GM23338 (cell line): ENCODE measurements around the gene ATP10D. TPM values are rescaled to one million over a fixed set of nuclear protein-coding genes. Genes with fewer than 3 reads are reported as not detected.

Experiments used
- ATAC-seq: fragments of 200-7000 bp; cut with Tn5 transposase; 3 replicates; pipeline ENCODE4 v1.9.1; 2020
- DNase-seq: peaks from one replicate; pipeline ENCODE4 v3.0.0-alpha.2; 2015; ENCODE audit warnings: low spot score
- H2AFZ ChIP-seq: fragments of 200-600 bp; sonication (generic); 2 replicates; pipeline ENCODE4 v1.8.0; 2016; ENCODE audit warnings: antibody characterized with exemption, mild to moderate bottlenecking, moderate library complexity
- H3F3A ChIP-seq: fragments of 200-600 bp; sonication (generic); replicated peaks from 2 replicates; pipeline ENCODE4 v1.8.0; 2017; ENCODE audit warnings: antibody characterized with exemption, mixed run types, low read depth
- H3K27ac ChIP-seq: fragments of 200-600 bp; sonication (generic); 2 replicates; pipeline ENCODE4 v1.6.1; 2016; ENCODE audit warnings: low read depth
- H3K27me3 ChIP-seq: fragments of 200-600 bp; sonication (generic); 2 replicates; pipeline ENCODE4 v1.8.0; 2016; ENCODE audit warnings: mild to moderate bottlenecking, mixed run types, moderate library complexity; ENCODE audit not compliant: insufficient read depth
- H3K36me3 ChIP-seq: fragments of 200-600 bp; sonication (generic); 2 replicates; pipeline ENCODE4 v1.8.0; 2016; ENCODE audit warnings: mild to moderate bottlenecking; ENCODE audit not compliant: insufficient read depth
- H3K4me1 ChIP-seq: fragments of 200-600 bp; sonication (generic); 2 replicates; pipeline ENCODE4 v1.8.0; 2016; ENCODE audit warnings: mild to moderate bottlenecking, moderate library complexity; ENCODE audit not compliant: insufficient read depth
- H3K4me2 ChIP-seq: fragments of 200-600 bp; sonication (generic); 2 replicates; pipeline ENCODE4 v1.7.1; 2017; ENCODE audit warnings: mixed run types
- H3K4me3 ChIP-seq: fragments of 200-600 bp; sonication (generic); 2 replicates; pipeline ENCODE4 v1.6.1; 2016; ENCODE audit warnings: mixed run types
- H3K79me2 ChIP-seq: fragments of 200-600 bp; sonication (generic); replicated peaks from 2 replicates; pipeline ENCODE4 v1.8.0; 2017; ENCODE audit warnings: mild to moderate bottlenecking; ENCODE audit not compliant: insufficient read depth
- H3K9me2 ChIP-seq: fragments of 200-600 bp; sonication (generic); 2 replicates; pipeline ENCODE4 v1.8.0; 2017; ENCODE audit not compliant: insufficient read depth
- H4K20me1 ChIP-seq: fragments of 200-600 bp; sonication (generic); replicated peaks from 2 replicates; pipeline ENCODE4 v1.8.0; 2017; ENCODE audit warnings: mild to moderate bottlenecking; ENCODE audit not compliant: insufficient read depth
- H3K27ac Mint-ChIP-seq: 2 replicates; pipeline ENCODE4 v1.8.0; 2020; ENCODE audit warnings: inconsistent platforms, mild to moderate bottlenecking, moderate library complexity, mixed read lengths
- H3K27me3 Mint-ChIP-seq: 3 replicates; pipeline ENCODE4 v1.8.0; 2022; ENCODE audit warnings: low read depth, mild to moderate bottlenecking, moderate library complexity, mixed read lengths, inconsistent platforms; ENCODE audit not compliant: insufficient read depth, poor library complexity
- H3K36me3 Mint-ChIP-seq: 3 replicates; pipeline ENCODE4 v1.8.0; 2021; ENCODE audit warnings: low read depth, mild to moderate bottlenecking, inconsistent platforms, moderate library complexity, mixed read lengths
- H3K4me1 Mint-ChIP-seq: 3 replicates; pipeline ENCODE4 v1.8.0; 2020; ENCODE audit warnings: mild to moderate bottlenecking, inconsistent platforms, mixed read lengths
- H3K4me3 Mint-ChIP-seq: 3 replicates; pipeline ENCODE4 v1.8.0; 2021; ENCODE audit warnings: moderate library complexity, mild to moderate bottlenecking, inconsistent platforms, mixed read lengths
- H3K9me3 Mint-ChIP-seq: 3 replicates; pipeline ENCODE4 v1.8.0; 2020; ENCODE audit warnings: moderate library complexity, mild to moderate bottlenecking, inconsistent platforms, mixed read lengths
- CREB1 ChIP-seq: fragments of 250-450 bp; sonication (Bioruptor Pico); IDR thresholded peaks from 2 replicates; pipeline ENCODE4 v1.5.0; 2020; ENCODE audit warnings: low read depth, mild to moderate bottlenecking, moderate library complexity
- CTCF ChIP-seq, 2 experiments: fragments of 200-600 bp in 1 of 2; sonication (generic) in 1 of 2; conservative IDR thresholded peaks; 2 replicates each; pipeline versions ENCODE4 v1.5.1 to v1.6.1; 2016 to 2017; ENCODE audit warnings: antibody characterized with exemption in 2 of 2, low read depth in 2 of 2, mild to moderate bottlenecking in 2 of 2, moderate library complexity in 1 of 2
- EZH2 ChIP-seq: fragments of 200-600 bp; sonication (generic); IDR thresholded peaks from one replicate; pipeline ENCODE4 v1.8.0; 2017; ENCODE audit warnings: antibody characterized with exemption, mild to moderate bottlenecking, low read depth; ENCODE audit not compliant: unreplicated experiment
- EZH2phosphoT487 ChIP-seq: fragments of 200-600 bp; sonication (generic); IDR thresholded peaks from one replicate; pipeline ENCODE4 v1.8.1; 2018; ENCODE audit warnings: antibody characterized with exemption; ENCODE audit not compliant: unreplicated experiment
- JUNB ChIP-seq: IDR thresholded peaks from one replicate; pipeline ENCODE4 v1.6.1; 2016; ENCODE audit warnings: antibody characterized with exemption; ENCODE audit not compliant: unreplicated experiment
- NANOG ChIP-seq: IDR thresholded peaks from 2 replicates; pipeline ENCODE4 v1.6.1; 2016; ENCODE audit warnings: antibody characterized with exemption, borderline replicate concordance
- POLR2AphosphoS5 ChIP-seq: IDR thresholded peaks from 2 replicates; pipeline ENCODE4 v1.6.1; 2016; ENCODE audit warnings: antibody characterized with exemption, low read depth
- STAT1 ChIP-seq: IDR thresholded peaks from one replicate; pipeline ENCODE4 v1.6.1; 2016; ENCODE audit warnings: antibody characterized with exemption; ENCODE audit not compliant: unreplicated experiment
- ZNF114 ChIP-seq: fragments of 250-450 bp; sonication (Bioruptor Pico); IDR thresholded peaks from 2 replicates; pipeline ENCODE4 v1.5.0; 2020; ENCODE audit warnings: mild to moderate bottlenecking, moderate library complexity
- ZNF331 ChIP-seq: fragments of 250-450 bp; sonication (Bioruptor Pico); IDR thresholded peaks from 2 replicates; pipeline ENCODE4 v1.5.0; 2020; ENCODE audit warnings: low read depth, mild to moderate bottlenecking, moderate library complexity
- polyA plus RNA-seq: library from polyadenylated mRNA; unstranded; fragments of >200 nt; fragmentation: Nextera tagmentation; extraction: Ambion mirVana; gene quantifications from 2 replicates; pipeline ENCODE4 v1.2.1, GENCODE V29; 2016
- total RNA-seq: library from RNA; depleted of rRNA; stranded (reverse); fragments of >200 nt; shearing (Covaris generic); gene quantifications from 2 replicates; pipeline ENCODE4 v1.2.3, GENCODE V29; 2014
- TF ChIP-seq, protein P1 (sequence below): IDR thresholded peaks from one replicate; pipeline ENCODE4 v1.6.1; 2018; ENCODE audit warnings: antibody characterized with exemption; ENCODE audit not compliant: unreplicated experiment
- TF ChIP-seq, protein P2 (sequence below): IDR thresholded peaks from 2 replicates; pipeline ENCODE4 v1.6.1; 2016; ENCODE audit warnings: antibody characterized with exemption

Gene ATP10D
- total and polyA plus RNA-seq, 2 experiments from 2014 or later, result 4.5 to 4.7 TPM

DNA sequence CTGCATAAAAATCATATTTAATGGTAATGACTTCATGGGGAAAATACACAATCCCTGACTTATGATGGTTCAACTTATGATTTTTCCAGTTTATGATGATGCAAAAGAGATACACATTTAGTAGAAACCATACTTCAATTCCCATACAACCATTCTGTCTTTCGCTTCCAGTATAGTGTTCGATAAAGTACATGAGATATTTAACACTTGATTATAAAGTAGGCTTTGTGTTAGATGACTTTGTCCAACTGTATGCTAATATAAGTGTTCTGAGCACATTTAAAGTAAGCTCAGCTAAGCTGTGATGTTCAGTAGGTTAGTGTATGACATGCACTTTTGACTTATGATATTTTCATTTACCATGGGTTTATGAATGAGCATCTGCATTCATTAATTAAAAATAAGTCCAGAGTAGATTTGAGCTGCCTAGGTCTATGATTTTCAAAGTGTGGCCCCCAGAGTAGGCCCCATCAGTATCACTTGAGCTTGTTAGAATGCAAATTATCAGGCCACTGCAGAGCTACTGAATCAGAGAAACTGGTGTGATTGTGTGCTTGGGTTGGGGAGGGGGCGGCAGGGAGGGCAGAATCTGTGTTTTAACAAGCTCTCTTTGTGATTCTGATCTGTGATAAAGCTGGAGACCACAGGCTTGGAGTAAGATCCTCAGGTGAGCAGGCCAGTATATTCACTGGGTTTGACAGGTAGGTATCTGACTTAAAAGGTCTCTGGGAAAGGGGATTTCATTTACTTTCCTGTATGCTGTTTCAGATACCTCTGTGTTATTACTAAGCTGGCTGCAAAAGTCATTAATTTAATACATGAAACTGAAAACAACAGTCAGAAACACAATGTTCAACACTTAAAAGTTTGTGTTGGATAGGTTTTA lies 8.4 kb downstream of the ATP10D start (continued):
- TF ChIP-seq, protein P1, sequence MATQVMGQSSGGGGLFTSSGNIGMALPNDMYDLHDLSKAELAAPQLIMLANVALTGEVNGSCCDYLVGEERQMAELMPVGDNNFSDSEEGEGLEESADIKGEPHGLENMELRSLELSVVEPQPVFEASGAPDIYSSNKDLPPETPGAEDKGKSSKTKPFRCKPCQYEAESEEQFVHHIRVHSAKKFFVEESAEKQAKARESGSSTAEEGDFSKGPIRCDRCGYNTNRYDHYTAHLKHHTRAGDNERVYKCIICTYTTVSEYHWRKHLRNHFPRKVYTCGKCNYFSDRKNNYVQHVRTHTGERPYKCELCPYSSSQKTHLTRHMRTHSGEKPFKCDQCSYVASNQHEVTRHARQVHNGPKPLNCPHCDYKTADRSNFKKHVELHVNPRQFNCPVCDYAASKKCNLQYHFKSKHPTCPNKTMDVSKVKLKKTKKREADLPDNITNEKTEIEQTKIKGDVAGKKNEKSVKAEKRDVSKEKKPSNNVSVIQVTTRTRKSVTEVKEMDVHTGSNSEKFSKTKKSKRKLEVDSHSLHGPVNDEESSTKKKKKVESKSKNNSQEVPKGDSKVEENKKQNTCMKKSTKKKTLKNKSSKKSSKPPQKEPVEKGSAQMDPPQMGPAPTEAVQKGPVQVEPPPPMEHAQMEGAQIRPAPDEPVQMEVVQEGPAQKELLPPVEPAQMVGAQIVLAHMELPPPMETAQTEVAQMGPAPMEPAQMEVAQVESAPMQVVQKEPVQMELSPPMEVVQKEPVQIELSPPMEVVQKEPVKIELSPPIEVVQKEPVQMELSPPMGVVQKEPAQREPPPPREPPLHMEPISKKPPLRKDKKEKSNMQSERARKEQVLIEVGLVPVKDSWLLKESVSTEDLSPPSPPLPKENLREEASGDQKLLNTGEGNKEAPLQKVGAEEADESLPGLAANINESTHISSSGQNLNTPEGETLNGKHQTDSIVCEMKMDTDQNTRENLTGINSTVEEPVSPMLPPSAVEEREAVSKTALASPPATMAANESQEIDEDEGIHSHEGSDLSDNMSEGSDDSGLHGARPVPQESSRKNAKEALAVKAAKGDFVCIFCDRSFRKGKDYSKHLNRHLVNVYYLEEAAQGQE, result no peak
- TF ChIP-seq NANOG, result no peak
- no peak for TF ChIP-seq EZH2phosphoT487
- TF ChIP-seq POLR2AphosphoS5, result no peak
- no peak for TF ChIP-seq EZH2
- TF ChIP-seq, protein P2, sequence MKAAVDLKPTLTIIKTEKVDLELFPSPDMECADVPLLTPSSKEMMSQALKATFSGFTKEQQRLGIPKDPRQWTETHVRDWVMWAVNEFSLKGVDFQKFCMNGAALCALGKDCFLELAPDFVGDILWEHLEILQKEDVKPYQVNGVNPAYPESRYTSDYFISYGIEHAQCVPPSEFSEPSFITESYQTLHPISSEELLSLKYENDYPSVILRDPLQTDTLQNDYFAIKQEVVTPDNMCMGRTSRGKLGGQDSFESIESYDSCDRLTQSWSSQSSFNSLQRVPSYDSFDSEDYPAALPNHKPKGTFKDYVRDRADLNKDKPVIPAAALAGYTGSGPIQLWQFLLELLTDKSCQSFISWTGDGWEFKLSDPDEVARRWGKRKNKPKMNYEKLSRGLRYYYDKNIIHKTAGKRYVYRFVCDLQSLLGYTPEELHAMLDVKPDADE, result no peak
- no peak for TF ChIP-seq JUNB
- no peak for TF ChIP-seq CREB1
- TF ChIP-seq CTCF (conservative IDR thresholded peaks at IDR 0.05; ENCODE audit: low read depth in 2 of 2), result no peak
- TF ChIP-seq ZNF114 (CRISPR knock-in tag), result no peak
- no peak for TF ChIP-seq ZNF331

- no peaks in the 10 kb centered on the region for H3K79me2 ChIP-seq
- H4K20me1 ChIP-seq, result no peaks in the 10 kb centered on the region
- no peak overlapping the region for H3K4me3 Mint-ChIP-seq
- no peak overlapping the region for H3K4me2 ChIP-seq
- H3K9me3 Mint-ChIP-seq, result no peaks in the 10 kb centered on the region
- no peak overlapping the region for H3K27ac Mint-ChIP-seq
- H3K4me3 ChIP-seq, result no peak overlapping the region
- no peaks in the 10 kb centered on the region for H3K27me3 ChIP-seq
- H2AFZ ChIP-seq, result no peak overlapping the region
- no peaks in the 10 kb centered on the region for H3K4me1 ChIP-seq
- no peaks in the 10 kb centered on the region for H3K9me2 ChIP-seq
- ATAC-seq (no peak), DNase-seq (no peak)
- H3K27ac ChIP-seq, result no peak overlapping the region
- H3K27me3 Mint-ChIP-seq, result no peaks in the 10 kb centered on the region
- H3K36me3 ChIP-seq, result no peaks in the 10 kb centered on the region
- H3K4me1 Mint-ChIP-seq, result peaks cover 7% of the 10 kb centered on the region; the same call in 1 of the 3 replicates
- no peaks in the 10 kb centered on the region for H3K36me3 Mint-ChIP-seq
- H3F3A ChIP-seq, result no peaks in the 10 kb centered on the region
- TF ChIP-seq NANOG (no peak), JUNB (no peak), STAT1 (no peak), CREB1 (no peak), ZNF331 (no peak), CTCF (conservative IDR thresholded peaks at IDR 0.05; ENCODE audit: low read depth in 2 of 2) (no peak), ZNF114 (CRISPR knock-in tag) (no peak), EZH2phosphoT487 (no peak), POLR2AphosphoS5 (no peak)
- TF ChIP-seq, protein P2, result no peak
Measured at GRCh38 chr4:47494124-47494430, 9.0 kb downstream of the ATP10D start.
